Skin epidermis (tissue), 12 donors: Measurements from ENCODE around the gene SLC10A2.

Experiments
- H3K27ac ChIP-seq, 21 experiments: fragments of 200-600 bp; sonication (generic) in 11 of 21; one replicate each; pipeline ENCODE4 v1.5.0; 2020; ENCODE audit warnings: mild to moderate bottlenecking in 3 of 21, inconsistent platforms in 2 of 21, moderate library complexity in 2 of 21
- H3K4me3 ChIP-seq, 7 experiments: fragments of 200-600 bp; sonication (generic) in 2 of 7; one replicate each; pipeline ENCODE4 v1.5.0; 2020; ENCODE audit warnings: inconsistent platforms in 2 of 7, mild to moderate bottlenecking in 2 of 7, moderate library complexity in 1 of 7

The SLC10A2 gene

DNA sequence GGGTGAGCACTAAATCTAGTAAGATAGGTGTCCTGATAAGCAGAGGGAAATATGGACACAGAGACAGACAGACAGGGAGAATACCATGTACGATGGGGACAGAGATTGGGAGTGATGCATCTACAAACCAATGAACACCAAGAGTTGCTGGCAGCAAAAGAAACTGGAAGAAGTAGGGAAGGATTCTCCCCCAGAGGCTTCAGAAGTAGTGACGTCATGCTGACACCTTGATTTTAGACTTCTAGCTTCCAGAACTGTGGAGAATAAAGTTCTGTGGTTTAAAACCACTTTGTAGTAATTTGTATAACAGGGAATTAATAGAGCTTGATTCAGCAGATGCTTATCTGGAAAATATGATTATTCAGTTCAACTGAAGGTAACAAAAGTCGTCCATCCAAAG lies 66.1 kb downstream of the SLC10A2 start:
- Histone ChIP-seq H3K4me3 (no peak overlapping the region), H3K27ac (no peak overlapping the region)

DNA sequence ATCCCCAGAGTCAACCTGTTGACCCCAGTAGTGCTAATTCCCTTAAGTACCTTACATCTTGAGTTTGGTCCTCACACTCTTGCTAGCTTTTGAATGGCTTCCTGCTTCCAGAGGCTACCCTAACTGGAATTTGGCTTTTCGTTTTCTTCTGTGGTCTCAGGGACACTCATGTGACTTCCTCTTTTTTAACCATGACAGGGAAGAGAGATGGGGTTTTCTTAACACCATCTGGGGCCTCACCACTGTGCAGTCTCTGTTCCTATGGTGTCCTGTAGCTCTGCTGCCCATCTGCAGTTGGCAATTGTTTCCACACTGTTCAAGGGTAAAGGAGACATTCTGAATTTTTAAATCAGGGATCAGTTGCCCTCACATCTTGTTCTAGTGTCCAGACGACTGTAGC lies 66.7 kb downstream of the SLC10A2 start:
- Histone ChIP-seq H3K27ac (no peak overlapping the region), H3K4me3 (no peak overlapping the region)
